CD14-positive monocyte (primary cell): ENCODE results near the gene MCF2L2. TPM values are rescaled to one million over a fixed set of nuclear protein-coding genes. Genes with fewer than 3 reads are reported as not detected.

Source experiments
- DNase-seq, 3 donors: peaks; one replicate each; pipeline ENCODE4 v3.0.0-alpha.2; 2011 to 2022
- H2AFZ ChIP-seq: 2 replicates; pipeline ENCODE4 v1.6.0; 2012; ENCODE audit warnings: mild to moderate bottlenecking, low read depth, low read length, inconsistent platforms; ENCODE audit not compliant: insufficient read depth, poor library complexity, severe bottlenecking
- H3K27ac ChIP-seq, 2 donors: 1 replicate in 1 of 2; 2 replicates in 1 of 2; pipeline ENCODE4 v1.5.1; 2012 to 2013; ENCODE audit warnings: low read length in 2 of 2, control low read depth in 1 of 2, inconsistent platforms in 1 of 2, low read depth in 1 of 2, mild to moderate bottlenecking in 1 of 2
- H3K27me3 ChIP-seq, 2 donors: one replicate each; pipeline versions ENCODE4 v1.6.0 to v1.6.1; 2011 to 2013; ENCODE audit warnings: low read length in 2 of 2; ENCODE audit not compliant: control insufficient read depth in 2 of 2, insufficient read depth in 2 of 2
- H3K36me3 ChIP-seq, 2 donors: replicated peaks in 1 of 2; 1 replicate in 1 of 2; 2 replicates in 1 of 2; pipeline versions ENCODE4 v1.5.1 to v1.6.1; 2012 to 2013; ENCODE audit warnings: low read length in 2 of 2, control low read depth in 1 of 2, inconsistent platforms in 1 of 2, mild to moderate bottlenecking in 1 of 2; ENCODE audit not compliant: insufficient read depth in 2 of 2, control insufficient read depth in 1 of 2
- H3K4me1 ChIP-seq, 2 donors: 1 replicate in 1 of 2; 2 replicates in 1 of 2; pipeline versions ENCODE4 v1.5.1 to v1.6.1; 2012 to 2013; ENCODE audit warnings: low read length in 2 of 2, control low read depth in 1 of 2, inconsistent platforms in 1 of 2, mild to moderate bottlenecking in 1 of 2, moderate library complexity in 1 of 2; ENCODE audit not compliant: insufficient read depth in 2 of 2, control insufficient read depth in 1 of 2
- H3K4me2 ChIP-seq: replicated peaks from 2 replicates; pipeline ENCODE3; 2012; ENCODE audit warnings: low read length, moderate library complexity, mild to moderate bottlenecking; ENCODE audit not compliant: poor library complexity, severe bottlenecking; ENCODE audit errors: extremely low read depth
- H3K4me3 ChIP-seq, 3 experiments: fragments of 200-600 bp in 1 of 3; sonication (generic) in 1 of 3; replicated peaks in 1 of 3; 1 replicate in 2 of 3; 2 replicates in 1 of 3; pipeline ENCODE4 v1.5.1; 2011 to 2013; ENCODE audit warnings: low read length in 3 of 3, mild to moderate bottlenecking in 3 of 3, control low read depth in 2 of 3, low read depth in 2 of 3, inconsistent platforms in 1 of 3, moderate library complexity in 1 of 3
- H3K79me2 ChIP-seq: 2 replicates; pipeline ENCODE4 v1.6.0; 2012; ENCODE audit warnings: mild to moderate bottlenecking, control low read depth, inconsistent platforms, low read length, moderate library complexity; ENCODE audit not compliant: insufficient read depth
- H3K9ac ChIP-seq: 2 replicates; pipeline ENCODE4 v1.6.0; 2017; ENCODE audit warnings: low read length, mild to moderate bottlenecking; ENCODE audit not compliant: insufficient read depth, poor library complexity, severe bottlenecking
- H3K9me3 ChIP-seq, 2 donors: replicated peaks in 1 of 2; 1 replicate in 1 of 2; 2 replicates in 1 of 2; pipeline versions ENCODE4 v1.5.1 to v1.6.1; 2012 to 2013; ENCODE audit warnings: low read length in 2 of 2, control low read depth in 1 of 2; ENCODE audit not compliant: control insufficient read depth in 1 of 2, insufficient read depth in 1 of 2
- H4K20me1 ChIP-seq: 2 replicates; pipeline ENCODE4 v1.6.0; 2012; ENCODE audit warnings: mild to moderate bottlenecking, low read length, control low read depth, moderate library complexity; ENCODE audit not compliant: insufficient read depth
- H3K27ac Mint-ChIP-seq, 7 donors: one replicate each; pipeline ENCODE4 v1.8.0; 2020; ENCODE audit warnings: mild to moderate bottlenecking in 7 of 7, mixed read lengths in 7 of 7, moderate library complexity in 6 of 7, inconsistent platforms in 2 of 7
- H3K27me3 Mint-ChIP-seq, 3 donors: one replicate each; pipeline ENCODE4 v1.8.0; 2021 to 2022; ENCODE audit warnings: low read depth in 3 of 3, mild to moderate bottlenecking in 3 of 3, mixed read lengths in 3 of 3, moderate library complexity in 3 of 3, inconsistent platforms in 1 of 3
- H3K36me3 Mint-ChIP-seq, 2 donors: one replicate each; pipeline ENCODE4 v1.8.0; 2020; ENCODE audit warnings: mixed read lengths in 2 of 2, inconsistent platforms in 1 of 2, mild to moderate bottlenecking in 1 of 2
- H3K4me1 Mint-ChIP-seq: one replicate; pipeline ENCODE4 v1.8.0; 2020; ENCODE audit warnings: mild to moderate bottlenecking, mixed read lengths
- H3K4me3 Mint-ChIP-seq, 2 donors: one replicate each; pipeline ENCODE4 v1.8.0; 2020; ENCODE audit warnings: mild to moderate bottlenecking in 2 of 2, mixed read lengths in 2 of 2, moderate library complexity in 1 of 2
- H3K9me3 Mint-ChIP-seq, 7 donors: one replicate each; pipeline ENCODE4 v1.8.0; 2020 to 2022; ENCODE audit warnings: mixed read lengths in 7 of 7, mild to moderate bottlenecking in 6 of 7, moderate library complexity in 6 of 7, inconsistent platforms in 2 of 7
- whole genome bisulfite sequencing: methylation state at CpG from one replicate; pipeline ENCODE4 v1.1.5; 2013; ENCODE audit warnings: missing lambda C conversion rate; ENCODE audit not compliant: insufficient coverage; 5-methylcytosine and 5-hydroxymethylcytosine counted together
- intact Hi-C, 2 donors: fragments of 100-400 bp; cut with micrococcal nuclease; formaldehyde crosslinking; loops; one replicate each; pipeline versions ENCODE4 v1.15.0 to v1.15.1; 2023
- polyA plus RNA-seq, 3 donors: library from polyadenylated mRNA; depleted of rRNA in 1 of 3; unstranded in 2 of 3; stranded (reverse) in 1 of 3; fragments of 300-500 nt in 2 of 3; fragments of >200 nt in 1 of 3; fragmentation: Illumina TruSeq in 2 of 3; gene quantifications; 1 replicate in 2 of 3; 2 replicates in 1 of 3; pipeline ENCODE4 v1.2.3, GENCODE V29; 2012 to 2021
- TF ChIP-seq, protein P1 (sequence below): fragments of 200-600 bp; IDR thresholded peaks from one replicate; pipeline ENCODE4 v1.8.0; 2022; ENCODE audit warnings: antibody characterized with exemption, mild to moderate bottlenecking

The MCF2L2 gene
- polyA plus RNA-seq, 3 donors = 0.01 to 0.13 TPM; not detected in 1

DNA sequence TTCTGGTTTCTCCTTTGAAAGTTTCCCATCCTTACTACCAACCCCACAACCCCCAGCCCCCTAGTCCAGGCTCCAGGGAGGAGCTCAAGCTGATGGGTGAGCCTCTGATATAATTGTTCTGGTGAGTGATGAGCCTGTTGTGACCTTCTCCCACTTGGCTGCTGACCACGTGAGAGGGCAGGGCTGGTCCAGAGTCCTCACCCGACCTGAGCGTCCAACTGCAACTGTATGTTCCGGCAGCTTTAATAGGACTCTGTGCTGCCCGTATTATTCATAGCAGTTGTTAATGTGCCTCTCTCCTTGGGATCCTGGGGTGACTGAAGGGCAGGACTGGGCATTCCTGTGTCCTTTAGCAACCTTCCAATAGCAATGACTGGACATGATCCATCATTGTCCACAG lies 119.1 kb downstream of the MCF2L2 start:
- Histone ChIP-seq H2AFZ (no peak overlapping the region), H3K4me2 (no peak overlapping the region), H3K9ac (no peak overlapping the region), H3K4me3 (no peak overlapping the region), H3K79me2 (no peaks in the 10 kb centered on the region), H3K36me3 (no peaks in the 10 kb centered on the region), H3K27me3 (no peaks in the 10 kb centered on the region), H3K4me1 (peaks cover 49 to 59% of the 10 kb centered on the region in 2 donors), H3K27ac (no peak overlapping the region), H4K20me1 (no peaks in the 10 kb centered on the region), H3K9me3 (no peaks in the 10 kb centered on the region)
- Mint-ChIP-seq H3K4me3 (no peak overlapping the region), H3K9me3 (no peaks in the 10 kb centered on the region), H3K27me3 (peaks cover 0 to 4% (median 2%) of the 10 kb centered on the region in 3 donors), H3K27ac (peak overlapping the region in 3 of 7 donors; percentile 24 to 76 (median 57)), H3K4me1 (peaks cover 54% of the 10 kb centered on the region), H3K36me3 (no peaks in the 10 kb centered on the region)
- intact Hi-C loops = loop anchor here (5.0 to 10.0 kb wide), 4 partner anchors 37 to 97 kb away; partner anchors contain the start of gene B3GNT5 (in 1 of the 2)
- TF ChIP-seq, protein P1, sequence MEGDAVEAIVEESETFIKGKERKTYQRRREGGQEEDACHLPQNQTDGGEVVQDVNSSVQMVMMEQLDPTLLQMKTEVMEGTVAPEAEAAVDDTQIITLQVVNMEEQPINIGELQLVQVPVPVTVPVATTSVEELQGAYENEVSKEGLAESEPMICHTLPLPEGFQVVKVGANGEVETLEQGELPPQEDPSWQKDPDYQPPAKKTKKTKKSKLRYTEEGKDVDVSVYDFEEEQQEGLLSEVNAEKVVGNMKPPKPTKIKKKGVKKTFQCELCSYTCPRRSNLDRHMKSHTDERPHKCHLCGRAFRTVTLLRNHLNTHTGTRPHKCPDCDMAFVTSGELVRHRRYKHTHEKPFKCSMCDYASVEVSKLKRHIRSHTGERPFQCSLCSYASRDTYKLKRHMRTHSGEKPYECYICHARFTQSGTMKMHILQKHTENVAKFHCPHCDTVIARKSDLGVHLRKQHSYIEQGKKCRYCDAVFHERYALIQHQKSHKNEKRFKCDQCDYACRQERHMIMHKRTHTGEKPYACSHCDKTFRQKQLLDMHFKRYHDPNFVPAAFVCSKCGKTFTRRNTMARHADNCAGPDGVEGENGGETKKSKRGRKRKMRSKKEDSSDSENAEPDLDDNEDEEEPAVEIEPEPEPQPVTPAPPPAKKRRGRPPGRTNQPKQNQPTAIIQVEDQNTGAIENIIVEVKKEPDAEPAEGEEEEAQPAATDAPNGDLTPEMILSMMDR = no peak
- 97% methylated on average over 5 of the region's 5 CpGs for WGBS
- no peak for DNase-seq

DNA sequence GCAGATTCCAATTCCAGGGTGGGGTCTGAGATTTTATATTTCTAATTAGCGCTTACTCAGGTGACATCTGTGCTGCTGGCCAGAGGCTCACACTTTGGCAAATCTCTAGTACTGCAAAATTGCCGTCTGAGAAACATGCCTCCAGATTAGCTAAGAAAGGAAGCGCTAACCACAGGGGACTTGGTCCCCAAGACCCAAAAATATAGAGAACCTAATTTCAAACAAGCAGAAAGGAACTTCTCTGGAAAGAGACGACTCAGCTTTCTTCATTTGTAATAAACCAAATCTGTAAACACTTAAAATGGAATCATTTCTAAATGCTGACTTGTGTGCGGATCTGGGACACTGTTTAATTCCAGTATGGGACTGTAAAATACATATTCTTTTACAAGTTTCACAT lies 119.7 kb downstream of the MCF2L2 start:
- peak in 2 of 3 donors; percentile 11 to 29 for DNase-seq

More for the DNA sequence above, 119.7 kb downstream of the MCF2L2 start:
- intact Hi-C loops = loop anchor here (5.0 to 10.0 kb wide), 4 partner anchors 36 to 96 kb away; partner anchors contain the start of gene B3GNT5 (in 1 of the 2)
- Histone ChIP-seq H2AFZ (no peak overlapping the region), H3K36me3 (no peaks in the 10 kb centered on the region), H3K4me1 (peaks cover 51 to 61% of the 10 kb centered on the region in 2 donors), H3K27ac (no peak overlapping the region), H3K9me3 (no peaks in the 10 kb centered on the region), H3K4me2 (peak overlapping the region; percentile 2), H4K20me1 (no peaks in the 10 kb centered on the region), H3K9ac (no peak overlapping the region), H3K4me3 (no peak overlapping the region), H3K27me3 (no peaks in the 10 kb centered on the region), H3K79me2 (no peaks in the 10 kb centered on the region)
- Mint-ChIP-seq H3K36me3 (no peaks in the 10 kb centered on the region), H3K9me3 (no peaks in the 10 kb centered on the region), H3K4me3 (no peak overlapping the region), H3K27ac (peak overlapping the region in 5 of 7 donors; percentile 12 to 76 (median 57)), H3K27me3 (peaks cover 0 to 6% (median 2%) of the 10 kb centered on the region in 3 donors), H3K4me1 (peaks cover 53% of the 10 kb centered on the region)
- TF ChIP-seq, protein P1 = no peak
- WGBS = no CpG with 5 or more reads among the region's 5 CpGs
